Measurements from ENCODE around the gene CDC42SE1. TPM values are rescaled to one million over a fixed set of nuclear protein-coding genes. Genes with fewer than 3 reads are reported as not detected.
"Not testable (repeated sequence)": the region's sequence is repeated elsewhere in the genome, so short reads cannot be mapped to it uniquely, and the experiment has no call there.

The CDC42SE1 gene, protein sequence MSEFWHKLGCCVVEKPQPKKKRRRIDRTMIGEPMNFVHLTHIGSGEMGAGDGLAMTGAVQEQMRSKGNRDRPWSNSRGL
- total RNA-seq (100 to 1,000 TPM; 482 TPM), polyA plus RNA-seq (10 to 100 TPM; 77.9 to 89.3 (median 80.9) TPM), total RNA-seq (278 to 907 (median 814) reads per million in 6 experiments)

DNA sequence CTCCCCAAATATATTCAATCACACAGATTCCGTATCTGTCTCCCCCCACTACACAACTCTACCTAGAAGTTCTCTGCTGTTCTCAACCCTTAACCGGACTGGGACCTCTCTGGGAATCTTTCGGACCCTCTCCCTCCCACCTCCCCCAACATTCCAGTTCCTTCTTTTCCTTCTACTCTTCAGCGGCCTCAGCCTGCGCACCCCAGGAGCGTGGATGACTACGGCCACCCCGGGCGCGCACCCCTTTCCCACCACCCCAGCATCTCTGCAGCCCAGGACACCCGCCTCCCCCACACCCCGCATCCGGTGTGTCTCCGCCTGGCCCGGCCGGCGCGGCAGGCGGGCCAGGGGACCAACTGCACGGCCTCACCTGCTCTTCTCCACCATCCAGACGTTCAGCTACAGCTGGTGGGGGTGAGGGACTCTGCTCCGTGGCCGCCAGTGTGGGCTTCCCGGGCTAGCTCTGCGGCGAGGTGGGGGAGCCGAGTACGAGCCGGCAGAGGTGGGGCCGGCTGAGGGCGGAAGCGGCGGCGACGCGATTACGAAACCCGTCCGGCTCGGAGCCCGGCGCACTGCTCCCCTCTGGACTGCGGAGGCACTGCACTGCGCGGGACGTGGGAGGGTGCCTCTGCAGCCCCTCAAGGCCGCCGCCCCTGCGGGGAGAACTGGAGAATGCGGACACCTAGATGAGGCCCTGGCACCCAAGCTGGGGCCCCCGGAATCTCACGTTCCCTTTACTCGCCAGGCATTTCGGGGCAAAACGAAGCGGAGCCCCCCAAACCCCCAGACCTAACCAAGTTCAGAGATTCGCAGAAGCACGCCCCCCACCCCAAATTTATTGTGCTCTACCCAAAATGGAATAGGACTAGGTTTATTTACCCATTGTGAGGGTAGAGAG lies at the start of gene CDC42SE1:
Gene CDC42SE1, minus strand, starts transcription at position 514 of the 898 bp plus-strand sequence. CDS start 3,892 bp downstream, outside the sequence.
- H3K9me3 Mint-ChIP-seq = no peaks in the 10 kb centered on the region
- POLR2A ChIA-PET = interaction anchor here (0.6 to 10.8 kb wide), 17 partner anchors 11 to 1173 kb away, joined by 3 to 264 read pairs (median 7); partner anchors contain the start of genes C1orf56, GABPB2, MINDY1 and RPRD2
- H3K4me3 Mint-ChIP-seq = peak within 1 kb of the TSS; percentile 93 to 100 (median 98)
- H3K4me1 Mint-ChIP-seq = peaks cover 35 to 70% (median 52%) of the 10 kb centered on the region in 4 donors
- no peaks in the 10 kb centered on the region for H3K27me3 Mint-ChIP-seq
- peaks cover 27 to 43% (median 37%) of the 10 kb centered on the region in 3 donors for H3K36me3 Mint-ChIP-seq
- peak within 1 kb of the TSS; percentile 88 to 99 (median 96) for H3K27ac Mint-ChIP-seq
- DNase-seq = peak; percentile 75 to 90 (median 82)
- ATAC-seq = peak; percentile 77 to 84

DNA sequence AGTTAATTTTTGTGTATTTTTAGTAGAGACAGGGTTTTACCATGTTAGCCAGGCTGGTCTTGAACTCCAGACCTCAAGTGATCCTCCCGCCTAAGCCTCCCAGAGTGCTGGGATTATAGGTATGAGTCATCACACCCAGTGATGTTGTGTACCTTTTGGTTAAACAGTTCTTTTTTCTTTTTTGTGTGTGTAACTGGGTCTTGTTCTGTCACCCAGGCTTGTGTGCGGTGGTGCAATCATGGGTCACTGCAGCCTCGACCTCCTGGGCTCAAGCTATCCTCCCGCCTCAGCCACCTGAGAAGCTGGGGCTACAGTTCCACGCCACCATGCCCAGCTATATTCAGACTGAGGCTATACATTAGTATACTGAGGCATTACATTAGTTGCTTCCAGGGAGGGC lies 48.9 kb upstream of the CDC42SE1 start:
- H3K36me3 Mint-ChIP-seq = peaks cover 0 to 76% (median 0%) of the 10 kb centered on the region in 3 donors
- DNase-seq (no peak), ATAC-seq (no peak)
- no peak overlapping the region for H3K27ac Mint-ChIP-seq
- H3K4me3 Mint-ChIP-seq = no peak overlapping the region
- H3K4me1 Mint-ChIP-seq = peaks cover 0 to 2% (median 0%) of the 10 kb centered on the region in 4 donors
- no peaks in the 10 kb centered on the region for H3K27me3 Mint-ChIP-seq
- no peaks in the 10 kb centered on the region for H3K9me3 Mint-ChIP-seq
- POLR2A ChIA-PET = no interaction called here

DNA sequence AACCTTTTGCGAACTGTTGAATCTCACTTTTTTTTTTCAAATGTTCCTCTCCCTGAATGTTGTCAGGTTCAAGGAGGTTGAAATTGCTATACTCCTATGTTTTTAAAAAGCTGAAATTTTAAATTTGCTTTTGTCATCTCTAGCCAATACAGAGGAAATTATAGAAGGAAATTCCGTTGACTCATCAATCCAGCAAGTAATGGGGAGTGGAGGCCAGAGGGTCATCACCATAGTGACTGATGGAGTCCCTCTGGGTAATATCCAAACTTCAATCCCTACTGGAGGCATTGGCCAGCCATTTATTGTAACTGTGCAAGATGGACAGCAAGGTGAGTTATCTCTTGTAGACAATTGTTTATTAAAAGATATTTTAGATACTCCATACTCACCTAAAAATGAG lies 47.5 kb upstream of the CDC42SE1 start:
- POLR2A ChIA-PET = interaction anchor here (1.3 kb wide), 1 partner anchor 24 kb away, joined by 3 read pairs; no protein-coding TSS in a partner anchor
- ATAC-seq (no peak), DNase-seq (no peak)
- Mint-ChIP-seq H3K36me3 (peaks cover 0 to 73% (median 0%) of the 10 kb centered on the region in 3 donors), H3K4me3 (no peak overlapping the region), H3K27me3 (no peaks in the 10 kb centered on the region), H3K27ac (peak overlapping the region in 1 of 10 donors; percentile 37), H3K4me1 (peaks cover 0 to 2% (median 0%) of the 10 kb centered on the region in 4 donors), H3K9me3 (no peaks in the 10 kb centered on the region)

DNA sequence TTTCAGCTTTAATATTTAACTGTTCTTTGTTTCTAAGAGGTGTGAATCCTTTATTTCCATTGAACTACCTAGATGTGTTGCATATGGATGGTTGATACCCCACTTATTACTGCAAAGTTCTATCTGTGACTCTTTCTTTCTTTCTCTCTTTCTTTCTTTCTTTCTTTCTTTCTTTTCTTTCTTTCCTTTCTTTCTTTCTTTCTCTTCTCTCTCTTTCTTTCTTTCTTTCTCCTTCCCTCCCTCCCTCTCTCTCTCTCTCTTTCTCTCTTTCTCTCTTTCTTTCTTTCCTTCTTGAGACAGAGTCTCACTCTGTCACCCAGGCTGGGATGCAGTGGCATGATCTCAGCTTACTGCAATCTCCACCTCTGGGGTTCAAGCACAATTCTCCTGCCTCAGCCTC lies 45.2 kb upstream of the CDC42SE1 start:
- peaks cover 0 to 65% (median 0%) of the 10 kb centered on the region in 3 donors for H3K36me3 Mint-ChIP-seq
- no peaks in the 10 kb centered on the region for H3K9me3 Mint-ChIP-seq
- peak overlapping the region in 3 of 10 donors; percentile 17 to 58 (median 40) for H3K27ac Mint-ChIP-seq

DNA sequence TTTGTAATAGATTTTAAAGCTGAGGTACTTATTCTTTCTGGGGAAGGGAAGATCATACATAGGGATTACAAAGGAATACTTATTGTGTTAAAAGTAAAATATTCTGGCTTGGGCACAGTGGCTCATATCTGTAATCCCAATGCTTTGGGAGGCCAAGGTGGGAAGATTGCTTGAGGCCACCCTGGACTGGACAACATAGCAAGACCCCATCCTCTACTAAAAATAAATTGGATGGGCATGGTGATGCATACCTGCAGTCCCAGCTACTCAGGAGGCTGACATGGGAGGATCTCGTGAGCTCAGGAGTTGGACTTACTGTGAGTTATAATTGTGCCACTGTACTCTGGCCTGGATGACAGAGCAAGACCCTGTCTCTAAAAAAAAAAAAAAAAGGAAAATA lies 38.7 kb upstream of the CDC42SE1 start:
- POLR2A ChIA-PET = no interaction called here
- no peak for DNase-seq
- Mint-ChIP-seq H3K27me3 (no peaks in the 10 kb centered on the region), H3K36me3 (peaks cover 0 to 48% (median 0%) of the 10 kb centered on the region in 3 donors), H3K4me3 (no peak overlapping the region), H3K9me3 (no peaks in the 10 kb centered on the region), H3K4me1 (peaks cover 0 to 2% (median 0%) of the 10 kb centered on the region in 4 donors), H3K27ac (no peak overlapping the region)
- ATAC-seq = no peak

More for the DNA sequence above, 45.2 kb upstream of the CDC42SE1 start:
- H3K27me3 Mint-ChIP-seq = no peaks in the 10 kb centered on the region
- DNase-seq = no peak
- H3K4me3 Mint-ChIP-seq = no peak overlapping the region
- no peak for ATAC-seq
- H3K4me1 Mint-ChIP-seq = peaks cover 0 to 2% (median 0%) of the 10 kb centered on the region in 4 donors
- POLR2A ChIA-PET = no interaction called here

DNA sequence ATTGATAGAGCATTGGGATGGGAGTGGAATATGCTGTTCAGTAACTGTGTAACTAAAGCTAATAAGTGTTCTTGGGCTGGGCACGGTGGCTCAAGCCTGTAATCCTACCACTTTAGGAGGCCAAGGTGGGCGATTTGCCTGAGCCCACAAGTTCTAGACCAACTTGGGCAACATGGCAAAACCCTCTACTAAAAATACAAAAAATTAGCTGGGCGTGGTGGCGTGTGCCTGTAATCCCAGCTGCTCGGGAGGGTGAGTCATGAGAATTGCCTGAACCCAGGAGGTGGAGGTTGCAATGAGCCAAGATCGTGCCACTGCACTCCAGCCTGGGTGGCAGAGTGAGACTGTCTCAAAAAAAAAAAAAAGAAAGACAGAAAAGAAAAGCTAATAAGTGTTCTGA lies 38.0 kb upstream of the CDC42SE1 start:
- Mint-ChIP-seq H3K36me3 (peaks cover 0 to 51% (median 0%) of the 10 kb centered on the region in 3 donors), H3K27ac (peak overlapping the region in 1 of 10 donors; percentile 33)
- ATAC-seq, H3K4me1 Mint-ChIP-seq, H3K4me3 Mint-ChIP-seq, H3K9me3 Mint-ChIP-seq, DNase-seq, H3K27me3 Mint-ChIP-seq: not testable (repeated sequence)
- POLR2A ChIA-PET = interaction anchor here (1.0 to 1.1 kb wide), 2 partner anchors 16 to 40 kb away, joined by 4 read pairs; no protein-coding TSS in a partner anchor

GRCh38 chr1:151085953-151086559 lies 26.6 kb upstream of the CDC42SE1 start:
- Mint-ChIP-seq H3K27ac (peak overlapping the region in 2 of 10 donors; percentile 6 to 15), H3K4me3 (no peak overlapping the region), H3K27me3 (no peaks in the 10 kb centered on the region), H3K9me3 (no peaks in the 10 kb centered on the region), H3K36me3 (peaks cover 0 to 29% (median 3%) of the 10 kb centered on the region in 3 donors), H3K4me1 (peaks cover 0 to 2% (median 0%) of the 10 kb centered on the region in 4 donors)
- ATAC-seq = no peak
- POLR2A ChIA-PET = interaction anchor here (1.2 kb wide), 1 partner anchor 31 kb away, joined by 3 read pairs; no protein-coding TSS in a partner anchor
- DNase-seq = no peak

GRCh38 chr1:151072224-151072623 lies 12.8 kb upstream of the CDC42SE1 start:
- peak overlapping the region; percentile 95 to 100 (median 100) for H3K4me3 Mint-ChIP-seq
- POLR2A ChIA-PET = interaction anchor here (1.2 to 9.1 kb wide), 6 partner anchors 14 to 46 kb away, joined by 3 to 186 read pairs (median 9); partner anchors contain the start of genes C1orf56, CDC42SE1 and MLLT11
- H3K4me1 Mint-ChIP-seq = peaks cover 10 to 44% (median 33%) of the 10 kb centered on the region in 4 donors
- no peaks in the 10 kb centered on the region for H3K27me3 Mint-ChIP-seq
- no peak for DNase-seq
- H3K9me3 Mint-ChIP-seq = no peaks in the 10 kb centered on the region
- no peak for ATAC-seq
- H3K27ac Mint-ChIP-seq = peak overlapping the region; percentile 18 to 100 (median 100)
- peaks cover 0 to 38% (median 2%) of the 10 kb centered on the region in 3 donors for H3K36me3 Mint-ChIP-seq

DNA sequence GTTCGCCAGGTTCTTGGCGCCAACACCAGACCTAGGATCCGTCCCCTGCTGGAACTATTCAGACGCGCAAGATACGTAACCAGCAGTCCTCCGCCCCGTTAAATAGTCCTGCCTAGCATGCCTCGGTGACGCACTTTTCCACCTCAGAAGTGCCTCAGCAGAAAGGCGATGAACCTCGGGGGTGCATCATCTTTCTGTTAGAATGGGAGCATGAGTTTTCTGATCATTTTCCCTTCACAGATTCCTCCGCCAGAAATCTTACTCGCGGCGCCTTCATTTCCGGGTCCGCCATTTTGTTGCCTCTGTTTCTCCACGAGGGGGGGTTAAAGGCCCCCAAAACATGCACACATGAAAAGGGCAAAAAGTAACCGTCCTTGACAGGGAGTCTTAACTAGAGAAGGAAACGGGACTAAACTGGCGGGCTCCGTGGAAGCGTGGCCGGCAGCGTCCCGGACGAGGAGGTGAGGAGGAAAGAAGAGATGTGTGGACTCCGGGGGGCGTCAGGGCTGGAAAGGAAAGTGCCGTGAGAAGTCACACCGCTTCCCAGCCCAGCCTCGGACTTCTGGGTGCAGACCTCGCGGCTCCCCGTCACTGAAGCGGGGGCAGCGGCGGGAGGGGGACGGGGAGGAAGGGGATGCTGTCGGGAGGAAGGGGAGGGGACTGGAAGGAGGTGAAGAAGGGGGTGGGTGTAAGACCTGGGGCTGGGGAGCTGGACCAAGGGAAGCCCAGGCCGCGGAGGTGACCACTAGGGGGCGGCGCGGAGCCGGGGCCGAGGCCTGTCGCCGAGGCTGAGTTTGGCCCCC lies 11.3 kb upstream of the CDC42SE1 start, which contains the start of gene GABPB2:
Gene GABPB2, plus strand, starts transcription at position 288 of the 803 bp plus-strand sequence. CDS start 17,429 bp downstream, outside the sequence.
- H3K4me1 Mint-ChIP-seq = peaks cover 12 to 42% (median 31%) of the 10 kb centered on the region in 4 donors
- no peaks in the 10 kb centered on the region for H3K27me3 Mint-ChIP-seq
- peak; percentile 80 to 95 (median 86) for DNase-seq
- H3K27ac Mint-ChIP-seq = peak within 1 kb of the TSS; percentile 98 to 100 (median 100)
- peak; percentile 82 for ATAC-seq
- peaks cover 0 to 30% (median 2%) of the 10 kb centered on the region in 3 donors for H3K36me3 Mint-ChIP-seq
- H3K9me3 Mint-ChIP-seq = no peaks in the 10 kb centered on the region
- POLR2A ChIA-PET = interaction anchor here (0.6 to 9.1 kb wide), 19 partner anchors 12 to 707 kb away, joined by 3 to 186 read pairs (median 4); partner anchors contain the start of genes C1orf56, CDC42SE1, MLLT11 and PSMD4
- peak within 1 kb of the TSS; percentile 95 to 100 (median 100) for H3K4me3 Mint-ChIP-seq

- H3K4me1 Mint-ChIP-seq = peaks cover 16 to 44% (median 34%) of the 10 kb centered on the region in 4 donors
- POLR2A ChIA-PET = interaction anchor here (1.5 to 9.1 kb wide), 4 partner anchors 10 to 705 kb away, joined by 3 to 186 read pairs (median 24); partner anchors contain the start of genes C1orf56, CDC42SE1, MLLT11 and RPRD2
- H3K4me3 Mint-ChIP-seq = peak overlapping the region; percentile 95 to 100 (median 100)
- peak overlapping the region; percentile 79 to 100 (median 99) for H3K27ac Mint-ChIP-seq
- DNase-seq = no peak
- H3K9me3 Mint-ChIP-seq = no peaks in the 10 kb centered on the region
- H3K27me3 Mint-ChIP-seq = no peaks in the 10 kb centered on the region
- H3K36me3 Mint-ChIP-seq = peaks cover 0 to 17% (median 0%) of the 10 kb centered on the region in 3 donors
- ATAC-seq = no peak
Observed at GRCh38 chr1:151069103-151069486, 9.7 kb upstream of the CDC42SE1 start.

DNA sequence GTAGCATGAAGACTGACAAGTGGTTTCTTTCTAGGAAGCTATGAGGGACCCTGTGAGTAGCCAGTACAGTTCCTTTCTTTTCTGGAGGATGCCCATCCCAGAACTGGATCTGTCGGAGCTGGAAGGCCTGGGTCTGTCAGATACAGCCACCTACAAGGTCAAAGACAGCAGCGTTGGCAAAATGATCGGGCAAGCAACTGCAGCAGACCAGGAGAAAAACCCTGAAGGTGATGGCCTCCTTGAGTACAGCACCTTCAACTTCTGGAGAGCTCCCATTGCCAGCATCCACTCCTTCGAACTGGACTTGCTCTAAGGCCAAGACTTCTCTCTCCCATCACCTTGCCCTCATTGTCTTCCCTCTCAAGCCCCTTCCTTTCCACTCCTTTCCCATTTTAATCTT lies 7.8 kb upstream of the CDC42SE1 start:
- DNase-seq (no peak), ATAC-seq (no peak)
- POLR2A ChIA-PET = interaction anchor here (0.6 to 9.1 kb wide), 3 partner anchors 9 to 132 kb away, joined by 3 to 186 read pairs (median 3); partner anchors contain the start of genes CDC42SE1 and MLLT11
- peak overlapping the region in 7 of 10 donors; percentile 5 to 79 (median 62) for H3K27ac Mint-ChIP-seq
- peaks cover 15 to 42% (median 30%) of the 10 kb centered on the region in 4 donors for H3K4me1 Mint-ChIP-seq
- no peaks in the 10 kb centered on the region for H3K9me3 Mint-ChIP-seq
- H3K4me3 Mint-ChIP-seq = no peak overlapping the region
- peaks cover 0 to 5% (median 0%) of the 10 kb centered on the region in 3 donors for H3K36me3 Mint-ChIP-seq
- no peaks in the 10 kb centered on the region for H3K27me3 Mint-ChIP-seq
